ENCODE results near the gene DUS2.
A peak's percentile ranks its signal among the peaks of the same experiment; 100 is the strongest.
"Not testable (repeated sequence)": the region's sequence is repeated elsewhere in the genome, so short reads cannot be mapped to it uniquely, and the experiment has no call there.

DUS2 gene

DNA sequence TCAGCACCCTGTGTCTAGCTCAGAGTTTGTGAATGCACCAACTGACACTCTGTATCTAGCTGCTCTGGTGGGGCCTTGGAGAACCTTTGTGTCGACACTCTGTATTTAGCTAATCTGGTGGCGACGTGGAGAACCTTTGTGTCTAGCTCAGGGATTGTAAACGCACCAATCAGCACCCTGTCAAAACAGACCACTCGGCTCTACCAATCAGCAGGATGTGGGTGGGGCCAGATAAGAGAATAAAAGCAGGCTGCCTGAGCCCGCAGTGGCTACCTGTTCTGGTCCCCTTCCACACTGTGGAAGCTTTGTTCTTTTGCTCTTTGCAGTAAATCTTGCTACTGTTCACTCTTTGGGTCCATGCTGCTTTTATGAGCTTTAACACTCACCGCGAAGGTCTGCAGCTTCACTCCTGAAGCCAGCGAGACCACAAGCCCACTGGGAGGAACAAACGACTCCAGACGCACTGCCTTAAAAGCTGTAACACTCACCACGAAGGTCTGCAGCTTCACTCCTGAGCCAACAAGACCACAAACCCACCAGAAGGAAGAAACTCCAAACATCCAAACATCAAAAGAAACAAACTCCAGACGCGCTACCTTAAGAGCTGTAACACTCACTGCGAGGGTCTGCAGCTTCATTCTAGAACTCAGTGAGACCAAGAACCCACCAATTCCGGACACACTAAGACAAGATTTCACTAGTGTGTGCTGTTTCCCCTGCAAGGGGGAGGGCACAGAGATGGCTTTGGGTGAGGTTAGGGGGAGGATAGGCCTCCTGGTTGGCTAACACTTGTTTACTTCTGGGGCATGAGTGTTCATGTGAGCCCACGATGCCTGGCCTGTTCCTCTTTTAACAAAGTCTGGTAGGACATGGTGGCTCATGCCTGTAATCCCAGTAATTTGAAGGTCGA lies 24.1 kb upstream of the DUS2 start, which contains the start of gene DPEP2:
Gene DPEP2, minus strand, starts transcription at position 706 of the 910 bp plus-strand sequence. CDS start 6,272 bp downstream, outside the sequence.
- not testable (repeated sequence) for DNase-seq

- DNase-seq: no peak
These were observed 23.1 kb upstream of the DUS2 start for GRCh38 chr16:67999985-68000384.

GRCh38 chr16:68000450-68000849 lies 22.6 kb upstream of the DUS2 start:
- DNase-seq: no peak

DNA sequence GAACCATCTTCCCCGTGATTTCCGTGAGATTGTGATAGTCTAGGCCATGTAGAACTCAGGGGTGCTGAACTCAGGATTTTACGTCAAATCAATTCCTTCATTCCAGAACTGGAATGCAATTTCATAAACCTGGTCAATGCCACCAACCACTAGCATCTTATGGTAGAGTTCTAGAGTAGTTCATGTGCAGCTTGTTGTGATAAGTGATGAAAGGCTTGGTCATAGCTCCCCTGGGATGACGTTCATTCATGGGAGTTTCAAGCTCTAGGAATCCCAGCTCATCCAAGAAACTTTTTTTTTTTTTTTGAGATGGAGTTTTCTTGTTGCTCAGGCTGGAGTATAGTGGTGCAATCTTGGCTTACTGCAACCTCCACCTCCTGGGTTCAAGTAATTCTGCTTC lies 20.1 kb upstream of the DUS2 start:
- DNase-seq: no peak

- DNase-seq: no peak
These were observed 17.9 kb upstream of the DUS2 start for GRCh38 chr16:68005211-68005610.

DNA sequence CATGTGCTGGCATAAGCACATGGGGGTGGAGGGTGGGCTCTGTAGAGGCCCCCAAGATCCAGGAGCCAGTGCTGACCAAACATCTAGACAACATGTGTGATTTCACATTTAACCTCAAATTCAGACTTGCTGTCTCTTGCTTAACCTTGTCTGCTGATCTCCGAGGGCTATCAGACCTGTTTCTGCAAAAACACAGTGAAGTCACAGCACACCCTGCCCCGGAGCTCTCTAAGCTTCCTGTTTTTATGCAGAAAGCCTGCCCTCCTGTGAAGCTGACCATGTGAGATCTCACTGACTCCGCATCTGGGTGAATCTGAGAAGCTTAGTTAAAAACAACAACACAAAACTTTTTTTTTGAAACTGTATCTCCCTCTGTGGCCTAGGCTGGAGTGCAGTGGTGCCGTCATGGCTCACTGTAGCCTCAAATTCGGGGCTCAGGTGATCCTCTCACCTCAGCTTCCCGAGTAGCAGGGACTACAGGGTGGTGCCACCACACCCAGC lies 17.2 kb upstream of the DUS2 start:
- no peak for DNase-seq

DNA sequence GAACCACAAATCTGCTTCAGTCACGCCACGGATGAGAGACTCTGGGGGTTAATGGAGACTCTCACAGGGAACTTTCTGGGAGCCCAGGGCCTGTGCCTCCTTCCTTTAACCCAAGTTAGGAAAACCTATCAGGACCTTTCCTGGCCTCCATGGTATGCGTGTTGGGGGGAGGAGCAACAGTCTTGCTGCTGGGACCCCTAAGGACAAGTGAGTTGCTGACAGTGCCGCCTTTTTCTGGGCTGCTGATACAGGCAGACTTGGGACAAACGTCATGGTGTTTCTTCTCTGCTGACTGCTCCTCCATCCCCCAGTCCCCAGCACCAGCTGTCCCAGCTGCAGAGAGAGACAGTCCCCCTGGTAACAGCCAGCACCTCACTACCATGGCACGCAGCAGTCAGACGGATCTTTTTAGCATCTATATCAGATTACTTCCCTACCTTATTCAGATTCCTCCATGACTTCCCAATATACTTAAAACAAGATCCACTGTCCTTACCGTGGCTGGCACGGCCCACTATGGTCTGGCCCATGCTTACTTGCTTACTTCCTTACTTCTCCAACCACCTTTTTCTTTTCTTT lies 13.8 kb upstream of the DUS2 start:
- DNase-seq: no peak

DNA sequence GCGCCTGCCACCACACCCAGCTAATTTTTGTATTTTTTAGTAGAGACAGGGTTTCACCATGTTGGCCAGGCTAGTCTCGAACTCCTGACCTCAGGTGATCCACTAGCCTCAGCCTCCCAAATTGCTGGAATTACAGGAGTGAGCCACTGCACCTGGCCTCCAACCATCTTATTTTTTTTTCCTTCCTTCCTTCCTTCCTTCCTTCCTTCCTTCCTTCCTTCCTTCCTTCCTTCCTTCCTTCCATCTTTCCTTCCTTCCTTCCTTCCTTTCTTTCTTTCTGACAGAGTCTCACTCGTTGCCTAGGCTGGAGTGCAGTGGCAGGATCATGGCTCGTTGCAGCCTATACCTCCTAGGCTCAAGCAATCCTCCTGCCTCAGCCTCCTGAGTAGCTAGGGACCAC lies 13.2 kb upstream of the DUS2 start:
- not testable (repeated sequence) for DNase-seq

GRCh38 chr16:68013440-68013839 lies 9.6 kb upstream of the DUS2 start:
- DNase-seq: no peak

DNA sequence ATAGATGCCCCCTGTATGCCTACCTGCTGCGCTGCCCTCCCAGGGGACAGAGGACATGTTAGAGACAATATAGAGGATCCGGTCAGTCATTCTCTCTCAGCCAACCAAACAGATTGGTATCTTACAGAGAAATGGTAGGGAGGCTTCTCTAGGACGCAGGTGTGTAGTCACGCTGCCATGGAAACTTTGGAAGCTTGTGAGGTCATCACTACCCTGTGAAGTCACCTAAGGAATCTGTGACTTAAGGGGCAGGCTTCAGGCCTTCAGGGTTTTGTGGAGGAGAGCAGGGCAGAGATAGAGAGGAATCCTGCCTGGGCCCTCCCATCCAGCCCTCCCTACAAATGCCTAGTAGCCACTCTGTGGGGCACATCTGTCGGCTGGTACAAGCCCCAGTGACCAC lies 7.4 kb upstream of the DUS2 start, which contains the start of gene DPEP2NB:
Gene DPEP2NB, minus strand, starts transcription at position 231 of the 400 bp plus-strand sequence. Its CDS starts 141 bp downstream, at position 90.
- DNase-seq: no peak

DNA sequence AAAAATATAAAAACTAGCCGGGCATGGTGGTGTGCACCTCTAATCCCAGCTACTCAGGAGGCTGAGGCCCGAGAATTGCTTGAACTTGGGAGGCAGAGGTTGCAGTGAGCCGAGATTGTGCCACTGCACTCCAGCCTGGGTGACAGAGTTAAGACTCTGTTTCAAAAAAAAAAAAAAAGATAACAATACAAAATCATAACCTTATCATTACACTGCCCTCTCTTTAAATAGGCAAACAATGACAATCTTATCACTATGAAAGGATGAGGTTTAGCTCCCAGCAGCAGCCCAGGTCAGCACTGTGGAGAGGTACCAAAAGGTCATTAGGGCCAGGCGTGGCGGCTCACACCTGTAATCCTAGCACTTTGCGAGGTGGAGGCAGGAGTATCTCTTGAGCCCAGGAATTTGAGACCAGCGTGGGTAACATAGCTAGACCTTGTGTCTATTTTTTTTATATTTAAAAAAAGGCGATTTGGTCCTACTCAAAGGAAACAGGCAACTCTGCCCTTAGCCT lies 3.9 kb upstream of the DUS2 start:
- DNase-seq: no peak

DNA sequence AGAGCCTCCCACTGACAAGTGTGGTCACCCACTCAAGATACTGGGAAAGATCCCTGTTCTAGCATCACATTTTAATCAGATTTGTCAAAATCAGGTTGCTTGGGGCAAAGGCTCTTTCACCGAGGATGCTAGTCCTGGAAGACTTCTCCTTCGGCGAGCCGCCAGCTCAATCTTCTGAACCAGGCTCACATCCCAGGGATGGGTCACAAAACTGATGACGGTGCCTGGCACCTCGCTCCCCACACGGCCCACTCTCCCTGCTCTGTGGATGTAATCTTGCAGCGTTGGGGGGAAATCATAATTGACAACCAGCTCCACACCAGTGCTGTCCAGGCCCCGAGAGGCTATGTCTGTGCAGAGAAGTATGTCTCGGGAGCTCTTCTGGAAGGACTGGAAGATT lies 1.6 kb upstream of the DUS2 start:
- no peak for DNase-seq

DNA sequence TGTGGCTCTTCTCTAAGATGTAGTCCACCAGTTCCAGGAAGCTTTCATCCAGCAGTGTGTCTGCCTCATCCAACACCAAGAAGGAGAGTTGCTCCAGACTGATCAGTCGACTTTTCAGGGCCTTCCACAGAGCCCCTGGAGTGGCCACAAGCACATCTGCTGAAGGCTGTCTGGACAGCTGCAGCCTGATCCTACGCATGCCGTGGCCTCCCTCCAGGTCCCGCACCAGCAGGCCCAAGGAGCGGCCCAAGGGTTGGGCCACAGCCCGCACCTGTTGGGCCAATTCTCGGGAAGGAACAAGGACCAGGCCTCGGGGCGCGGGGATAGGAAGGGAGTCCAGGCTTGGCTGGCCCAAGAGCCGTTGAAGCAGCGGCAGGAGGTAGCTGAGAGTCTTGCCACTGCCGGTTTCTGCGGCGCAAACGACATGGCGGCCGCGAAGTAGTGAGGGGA lies 781 bp upstream of the DUS2 start:
- DNase-seq: no peak

GRCh38 chr16:68028996-68029395 lies 5.9 kb downstream of the DUS2 start:
- DNase-seq: no peak

DNA sequence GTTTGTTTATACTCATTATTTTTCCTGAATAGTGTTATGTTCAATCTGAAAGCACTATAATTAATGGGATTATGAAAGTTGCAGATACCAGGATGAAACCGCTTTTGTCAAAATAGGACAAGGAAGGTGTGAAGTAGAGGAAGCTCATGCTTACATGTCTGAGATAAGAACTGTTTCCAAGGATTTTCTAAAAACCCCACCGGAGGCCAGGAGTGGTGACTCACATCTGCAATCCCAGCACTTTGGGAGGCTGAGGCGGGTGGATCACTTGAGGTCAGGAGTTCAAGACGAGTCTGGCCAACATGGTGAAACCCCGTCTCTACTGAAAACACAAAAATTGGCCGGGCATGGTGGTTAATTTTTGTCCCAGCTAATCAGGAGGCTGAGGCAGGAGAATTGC lies 7.0 kb downstream of the DUS2 start:
- DNase-seq: not testable (repeated sequence)

- DNase-seq: no peak
These were observed 8.9 kb downstream of the DUS2 start for GRCh38 chr16:68031951-68032350.

DNA sequence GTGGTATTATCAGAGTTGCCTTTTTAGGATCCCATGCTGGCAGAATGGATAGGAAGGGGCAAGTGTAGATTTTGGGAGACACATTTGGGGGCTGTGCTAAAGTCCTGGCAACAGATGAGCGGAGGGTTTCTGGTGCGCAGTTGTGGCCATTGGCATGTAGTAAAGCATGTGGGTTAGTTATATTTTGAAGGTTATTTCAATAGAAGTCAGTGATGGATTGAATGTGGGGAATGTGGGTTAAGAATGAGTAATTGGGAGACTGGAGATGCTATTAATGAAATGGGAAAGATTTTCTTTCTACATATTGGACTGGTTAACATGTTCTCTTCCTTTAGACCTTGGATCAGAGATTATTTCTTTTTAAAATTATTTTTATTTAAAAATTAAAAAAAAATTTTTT lies 10.0 kb downstream of the DUS2 start:
- no peak for DNase-seq

GRCh38 chr16:68035227-68035626 lies 12.1 kb downstream of the DUS2 start:
- DNase-seq: no peak

DNA sequence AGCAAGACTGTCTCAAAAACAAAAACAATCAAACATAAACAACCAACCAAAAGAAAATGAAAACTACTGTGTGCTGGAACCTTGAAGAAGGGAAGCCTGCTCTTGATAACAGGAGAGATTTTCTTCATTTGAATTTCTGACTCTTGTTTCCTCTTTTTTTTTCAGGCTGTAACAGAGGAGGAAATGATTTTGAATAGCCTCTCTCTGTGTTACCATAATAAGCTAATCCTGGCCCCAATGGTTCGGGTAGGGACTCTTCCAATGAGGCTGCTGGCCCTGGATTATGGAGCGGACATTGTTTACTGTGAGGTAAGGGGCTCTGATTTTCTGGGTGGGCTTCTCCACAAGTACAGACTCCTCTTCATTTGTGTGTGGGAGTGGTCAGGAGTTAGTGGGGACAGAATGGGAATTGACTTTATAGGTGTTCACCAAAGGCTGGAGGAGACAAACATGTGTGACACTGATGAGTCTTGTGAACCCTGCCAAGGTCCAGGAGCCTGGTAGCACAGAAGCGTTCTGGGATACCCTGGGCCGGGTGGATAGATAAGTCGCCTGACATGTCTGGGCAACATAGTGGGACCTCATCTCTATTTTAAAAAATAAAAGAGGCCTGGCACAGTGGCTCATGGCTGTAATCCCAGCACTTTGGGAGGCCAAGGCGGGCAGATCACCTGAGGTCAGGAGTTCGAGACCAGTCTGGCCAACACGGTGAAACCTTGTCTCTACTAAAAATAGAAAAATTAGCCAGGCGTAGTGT lies 14.9 kb downstream of the DUS2 start:
- DNase-seq: no peak

DNA sequence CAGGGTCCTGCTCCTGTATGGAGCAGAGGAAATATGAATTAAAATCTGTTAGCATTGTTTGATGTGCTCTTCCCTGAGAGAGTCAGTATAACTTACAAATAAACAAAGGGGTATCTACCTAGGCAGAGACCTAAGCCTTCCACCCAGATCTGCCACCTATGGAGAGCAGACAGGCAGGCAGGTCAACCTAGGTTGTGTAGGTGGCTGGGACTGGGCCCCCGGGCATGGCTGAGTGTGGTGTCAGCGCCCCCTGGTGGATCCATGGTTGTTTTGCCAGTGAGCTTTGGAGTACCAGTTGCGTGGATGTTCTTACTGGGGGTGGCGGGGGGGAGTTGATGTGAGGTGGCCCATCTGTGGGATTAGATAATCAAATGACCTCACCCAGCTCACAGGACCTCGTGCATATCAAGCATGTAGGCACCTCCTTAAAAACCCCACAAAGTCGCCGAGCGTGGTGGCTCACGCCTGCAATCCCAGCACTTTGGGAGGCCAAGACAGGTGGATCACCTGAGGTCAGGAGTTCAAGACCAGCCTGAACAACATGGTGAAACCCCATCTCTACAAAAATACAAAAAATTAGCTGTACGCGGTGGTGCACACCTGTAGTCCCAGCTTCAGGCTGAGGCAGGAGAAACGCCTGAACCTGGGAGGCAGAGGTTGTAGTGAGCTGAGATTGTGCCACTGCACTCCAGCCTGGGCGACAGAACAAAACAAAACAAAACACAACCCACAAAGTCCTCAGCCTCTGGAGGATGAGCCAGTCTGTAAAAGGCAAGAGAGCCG lies 17.6 kb downstream of the DUS2 start:
- peak; percentile 15 for DNase-seq

DNA sequence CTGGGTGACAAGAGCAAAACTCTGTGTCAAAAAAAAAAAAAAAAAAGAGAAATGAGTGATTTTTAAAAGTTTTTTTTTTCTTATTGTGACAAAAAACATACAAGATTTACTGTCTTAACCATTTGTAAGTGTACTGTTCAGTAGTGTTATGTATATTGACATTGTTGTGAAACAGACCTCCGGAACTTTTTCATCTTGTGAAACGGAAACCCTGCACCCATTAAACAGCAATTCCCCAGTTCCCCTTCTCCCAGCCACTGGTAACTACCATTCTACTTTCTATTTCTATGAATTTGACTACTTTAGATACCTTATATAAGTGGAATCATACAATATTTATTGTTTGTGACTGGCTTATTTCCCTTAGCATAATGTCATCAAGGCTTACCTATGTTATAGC lies 18.7 kb downstream of the DUS2 start:
- no peak for DNase-seq

DNA sequence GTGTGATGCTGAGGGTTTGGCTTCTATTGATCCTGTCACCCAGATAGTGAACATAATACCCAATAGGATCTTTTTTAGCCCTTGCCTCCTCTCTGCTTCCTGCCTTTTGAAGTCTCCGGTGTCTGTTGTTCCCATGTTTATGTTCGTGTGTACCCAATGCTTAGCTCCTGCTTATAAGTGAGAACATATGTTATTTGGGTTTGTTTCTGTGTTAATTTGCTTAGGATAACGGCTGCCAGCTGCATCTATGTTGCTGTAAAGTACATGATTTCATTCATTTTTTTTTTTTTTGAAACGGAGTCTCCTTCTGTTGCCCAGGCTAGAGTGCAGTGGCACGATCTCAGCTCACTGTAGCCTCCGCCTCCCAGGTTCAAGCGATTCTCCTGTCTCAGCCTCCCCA lies 23.0 kb downstream of the DUS2 start:
- DNase-seq: no peak
